Mesodermal cell (in vitro differentiated cells): ENCODE results near the gene SLC15A3.
A peak's percentile ranks its signal among the peaks of the same experiment; 100 is the strongest.

ENCODE experiments used
- H3K27ac ChIP-seq: 2 replicates; pipeline ENCODE4 v1.7.0; 2013; ENCODE audit warnings: mild to moderate bottlenecking, low read depth, low read length, moderate library complexity; ENCODE audit not compliant: severe bottlenecking
- H3K36me3 ChIP-seq: 2 replicates; pipeline ENCODE4 v1.7.1; 2013; ENCODE audit warnings: mild to moderate bottlenecking, low read length, moderate library complexity; ENCODE audit not compliant: control insufficient read depth, insufficient read depth
- H3K4me1 ChIP-seq: one replicate; pipeline ENCODE4 v1.7.1; 2013; ENCODE audit warnings: mild to moderate bottlenecking, low read length; ENCODE audit not compliant: insufficient read depth, control insufficient read depth, poor library complexity, severe bottlenecking
- H3K4me3 ChIP-seq: 2 replicates; pipeline ENCODE4 v1.7.0; 2013; ENCODE audit warnings: low read length, control low read depth, mild to moderate bottlenecking; ENCODE audit not compliant: insufficient read depth, poor library complexity, severe bottlenecking; ENCODE audit errors: extremely low read depth
- H3K9me3 ChIP-seq: 2 replicates; pipeline ENCODE4 v1.7.1; 2013; ENCODE audit warnings: mild to moderate bottlenecking, low read length, moderate library complexity; ENCODE audit not compliant: control insufficient read depth
- WGBS, 2 experiments: methylation state at CpG; one replicate each; pipeline ENCODE4 v1.1.5; 2013; ENCODE audit warnings: missing lambda C conversion rate in 2 of 2; ENCODE audit not compliant: insufficient coverage in 2 of 2; 5-methylcytosine and 5-hydroxymethylcytosine counted together

Gene SLC15A3

DNA sequence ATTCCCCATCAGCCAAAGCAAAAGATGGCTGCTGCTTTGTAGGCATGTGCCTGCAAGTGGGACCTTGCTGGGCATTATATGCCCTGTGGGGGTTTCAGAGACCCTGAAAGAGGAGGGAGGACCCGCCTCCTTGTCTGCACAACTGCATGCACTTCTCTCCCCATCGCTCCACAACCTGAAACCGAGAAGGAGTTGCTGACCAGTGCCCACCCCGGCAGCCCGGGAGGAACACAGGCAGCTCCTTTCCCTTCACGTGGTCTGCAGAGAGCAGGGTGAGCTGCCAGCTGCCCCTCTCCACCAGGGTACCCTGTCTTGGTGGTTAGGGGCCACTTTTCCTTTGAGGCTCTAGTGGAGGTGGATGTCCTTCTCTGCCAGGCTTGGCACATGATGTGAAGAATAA, 29.1 kb downstream of the SLC15A3 start:
- H3K36me3 ChIP-seq: peaks cover 56% of the 10 kb centered on the region
- H3K4me3 ChIP-seq: no peak overlapping the region
- H3K9me3 ChIP-seq: no peaks in the 10 kb centered on the region
- WGBS, 2 experiments: 84 to 90% methylated on average over 2 to 4 of the region's 6 CpGs
- H3K27ac ChIP-seq: no peak overlapping the region
- H3K4me1 ChIP-seq: peaks cover 26% of the 10 kb centered on the region

DNA sequence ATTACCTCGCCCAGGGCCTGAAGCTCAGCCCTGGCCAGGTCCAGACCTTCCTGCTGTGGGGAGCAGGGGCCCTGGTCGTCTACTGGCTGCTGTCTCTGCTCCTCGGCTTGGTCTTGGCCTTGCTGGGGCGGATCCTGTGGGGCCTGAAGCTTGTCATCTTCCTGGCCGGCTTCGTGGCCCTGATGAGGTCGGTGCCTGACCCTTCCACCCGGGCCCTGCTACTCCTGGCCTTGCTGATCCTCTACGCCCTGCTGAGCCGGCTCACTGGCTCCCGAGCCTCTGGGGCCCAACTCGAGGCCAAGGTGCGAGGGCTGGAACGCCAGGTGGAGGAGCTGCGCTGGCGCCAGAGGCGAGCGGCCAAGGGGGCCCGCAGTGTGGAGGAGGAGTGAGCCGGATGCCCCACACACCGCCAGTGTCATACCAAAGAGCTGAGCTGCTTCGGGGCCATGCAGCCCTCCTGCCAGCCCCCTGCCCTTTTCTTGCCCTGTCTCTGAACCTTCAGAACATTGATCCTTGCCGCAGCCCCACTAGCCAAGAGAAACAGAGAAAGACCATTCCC, 30.1 kb downstream of the SLC15A3 start:
- Histone ChIP-seq H3K4me1 (peaks cover 26% of the 10 kb centered on the region), H3K36me3 (peaks cover 53% of the 10 kb centered on the region), H3K9me3 (no peaks in the 10 kb centered on the region), H3K27ac (no peak overlapping the region), H3K4me3 (no peak overlapping the region)
- WGBS, 2 experiments: 95 to 96% methylated on average over 22 of the region's 23 CpGs

DNA sequence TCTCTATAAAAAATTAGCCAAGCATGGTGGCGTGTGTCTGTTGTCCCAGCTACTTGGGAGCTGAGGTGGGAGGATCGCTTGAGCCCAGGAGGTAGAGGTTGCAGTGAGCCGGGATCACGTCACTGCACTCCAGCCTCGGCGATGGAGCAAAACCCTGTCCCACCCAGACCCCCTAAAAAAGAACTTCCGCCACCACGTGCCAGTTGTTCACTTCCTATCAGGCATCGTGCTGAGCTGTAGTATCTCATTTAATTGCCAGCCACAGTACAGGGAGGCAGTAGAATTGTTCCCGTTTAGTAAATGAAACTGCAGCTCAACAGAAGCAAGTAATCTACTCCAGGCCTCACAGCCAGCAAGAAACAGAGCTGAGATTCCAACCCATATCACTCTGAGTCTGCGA, 30.7 kb downstream of the SLC15A3 start:
- H3K4me1 ChIP-seq: peaks cover 26% of the 10 kb centered on the region
- no peak overlapping the region for H3K4me3 ChIP-seq
- H3K9me3 ChIP-seq: no peaks in the 10 kb centered on the region
- H3K36me3 ChIP-seq: peaks cover 53% of the 10 kb centered on the region
- no peak overlapping the region for H3K27ac ChIP-seq
- WGBS, 2 experiments: 92 to 95% methylated on average over 7 to 11 of the region's 11 CpGs

DNA sequence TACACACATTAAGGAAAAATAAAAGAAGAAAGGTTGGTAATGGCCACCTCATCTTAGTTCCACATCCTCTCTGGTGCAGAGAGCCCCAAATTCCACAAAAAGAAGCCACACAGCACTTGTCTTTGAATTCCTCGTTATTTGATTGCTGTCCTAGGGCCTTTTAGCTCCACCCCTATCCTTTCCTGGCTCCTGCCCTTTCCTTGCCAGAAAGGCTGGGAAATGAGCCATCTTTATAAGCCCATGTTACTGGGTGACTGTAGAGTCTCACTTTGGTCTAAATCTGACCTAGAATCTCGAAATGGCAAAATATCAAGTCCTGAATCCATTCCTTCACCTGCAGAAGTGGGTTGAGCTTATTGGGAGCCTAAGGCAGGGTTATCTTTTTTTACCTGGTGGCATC, 32.0 kb downstream of the SLC15A3 start:
- Histone ChIP-seq H3K27ac (no peak overlapping the region), H3K4me1 (peaks cover 21% of the 10 kb centered on the region)
- 79 to 100% methylated on average over 2 of the region's 2 CpGs for WGBS, 2 experiments

DNA sequence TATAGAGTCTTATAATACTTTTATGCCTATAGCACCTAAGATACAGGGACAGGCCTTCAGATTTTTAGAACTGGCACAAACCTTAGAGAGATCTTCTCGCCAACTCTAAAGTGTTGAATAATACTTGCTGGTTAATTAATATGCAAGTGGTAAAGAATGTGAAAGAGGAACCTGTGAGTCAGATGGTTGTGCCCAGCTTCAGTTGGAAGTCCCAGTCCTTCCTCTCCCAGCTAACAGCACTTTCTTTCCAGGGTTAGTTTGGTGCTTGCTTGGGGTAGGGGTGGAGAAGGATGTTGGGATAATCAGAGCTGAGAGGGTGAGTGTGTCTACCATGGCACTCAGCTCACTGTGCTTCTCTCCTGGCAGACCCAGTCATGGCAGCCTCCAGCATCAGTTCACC, 32.7 kb downstream of the SLC15A3 start:
- Histone ChIP-seq H3K4me3 (no peak overlapping the region), H3K36me3 (peaks cover 54% of the 10 kb centered on the region), H3K4me1 (peaks cover 21% of the 10 kb centered on the region), H3K27ac (no peak overlapping the region), H3K9me3 (no peaks in the 10 kb centered on the region)
- 100% methylated on average over 1 of the region's 1 CpG; no CpG with 5 or more reads in 1 of the 2 experiments for WGBS, 2 experiments

More for the DNA sequence above, 32.0 kb downstream of the SLC15A3 start:
- peaks cover 54% of the 10 kb centered on the region for H3K36me3 ChIP-seq
- no peak overlapping the region for H3K4me3 ChIP-seq
- H3K9me3 ChIP-seq: no peaks in the 10 kb centered on the region

DNA sequence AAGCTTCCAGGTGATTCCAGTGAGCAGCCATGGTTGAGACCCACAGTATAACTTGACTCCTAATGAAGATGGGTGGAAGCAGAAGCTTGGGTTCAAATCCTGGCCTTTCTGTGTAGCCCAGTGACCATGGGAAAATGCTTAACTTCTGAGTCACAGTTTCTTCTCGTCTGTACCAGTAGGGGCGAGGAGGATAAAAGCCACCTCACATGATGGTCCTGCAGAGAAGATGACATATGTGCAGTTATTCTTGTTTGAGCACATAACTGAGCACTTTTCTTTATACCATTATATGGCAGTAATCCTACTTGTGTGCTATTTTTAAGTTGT, 33.1 kb downstream of the SLC15A3 start:
- Histone ChIP-seq H3K27ac (no peak overlapping the region), H3K4me1 (peaks cover 18% of the 10 kb centered on the region), H3K9me3 (no peaks in the 10 kb centered on the region), H3K4me3 (no peak overlapping the region), H3K36me3 (peaks cover 54% of the 10 kb centered on the region)
- WGBS, 2 experiments: 78% methylated on average over 2 of the region's 2 CpGs; no CpG with 5 or more reads in 1 of the 2 experiments

DNA sequence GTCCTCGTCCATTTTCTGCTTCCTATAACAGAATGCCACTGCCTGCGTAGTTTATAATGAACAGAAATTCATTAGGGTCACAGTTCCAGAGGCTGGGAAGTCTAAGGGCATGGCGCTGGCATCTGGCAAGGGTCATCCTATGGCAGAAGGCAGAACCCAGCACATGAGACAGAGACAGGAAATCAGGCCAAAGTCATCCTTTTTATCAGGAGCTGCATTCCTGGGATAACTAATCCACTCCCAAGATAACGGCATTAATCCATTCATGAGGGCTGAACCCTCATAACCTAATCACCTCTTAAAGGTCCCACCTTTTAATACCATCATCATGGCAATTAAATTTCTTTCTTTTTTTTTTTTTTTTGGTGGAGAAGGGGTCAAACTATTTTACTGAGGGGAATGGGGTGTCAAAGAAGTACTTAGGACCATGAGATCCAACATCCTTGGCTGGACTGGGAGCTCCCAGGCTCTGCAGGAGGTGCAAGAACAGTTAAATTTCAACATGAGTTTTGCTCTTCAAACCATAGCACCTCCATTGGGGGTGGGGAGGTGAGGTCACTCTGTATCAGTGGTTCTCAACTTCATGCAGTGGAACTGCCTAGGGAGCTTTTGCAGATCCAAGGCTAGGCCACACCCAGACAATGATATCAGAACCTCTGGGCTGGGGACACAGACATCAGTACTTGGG, 33.6 kb downstream of the SLC15A3 start:
- Histone ChIP-seq H3K4me3 (no peak overlapping the region), H3K36me3 (peaks cover 54% of the 10 kb centered on the region), H3K27ac (no peak overlapping the region), H3K4me1 (peaks cover 16% of the 10 kb centered on the region), H3K9me3 (no peaks in the 10 kb centered on the region)
- WGBS, 2 experiments: 93% methylated on average over 3 to 4 of the region's 4 CpGs

DNA sequence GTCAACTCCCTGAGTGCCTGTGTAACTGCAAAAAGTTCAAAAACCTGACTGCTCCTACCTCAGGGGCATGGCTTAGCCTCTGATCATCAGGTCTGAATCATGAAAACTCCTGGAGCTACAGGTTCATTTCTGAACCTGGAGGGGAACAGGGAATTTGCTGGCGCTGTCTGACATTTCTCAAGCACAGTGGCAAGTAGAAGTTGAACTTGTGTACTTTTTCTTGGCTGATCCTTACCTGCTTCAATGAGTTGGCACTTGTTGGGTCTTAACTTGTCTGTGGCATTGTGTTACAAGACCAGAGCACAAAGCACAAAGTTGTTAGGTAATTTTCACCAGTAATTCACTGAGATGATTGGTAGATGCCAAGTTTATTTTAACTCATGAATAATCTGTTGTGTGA, 34.7 kb downstream of the SLC15A3 start:
- Histone ChIP-seq H3K36me3 (peaks cover 46% of the 10 kb centered on the region), H3K27ac (no peak overlapping the region), H3K4me3 (no peak overlapping the region), H3K4me1 (peaks cover 16% of the 10 kb centered on the region), H3K9me3 (no peaks in the 10 kb centered on the region)
- WGBS, 2 experiments: 86 to 92% methylated on average over 1 of the region's 1 CpG

DNA sequence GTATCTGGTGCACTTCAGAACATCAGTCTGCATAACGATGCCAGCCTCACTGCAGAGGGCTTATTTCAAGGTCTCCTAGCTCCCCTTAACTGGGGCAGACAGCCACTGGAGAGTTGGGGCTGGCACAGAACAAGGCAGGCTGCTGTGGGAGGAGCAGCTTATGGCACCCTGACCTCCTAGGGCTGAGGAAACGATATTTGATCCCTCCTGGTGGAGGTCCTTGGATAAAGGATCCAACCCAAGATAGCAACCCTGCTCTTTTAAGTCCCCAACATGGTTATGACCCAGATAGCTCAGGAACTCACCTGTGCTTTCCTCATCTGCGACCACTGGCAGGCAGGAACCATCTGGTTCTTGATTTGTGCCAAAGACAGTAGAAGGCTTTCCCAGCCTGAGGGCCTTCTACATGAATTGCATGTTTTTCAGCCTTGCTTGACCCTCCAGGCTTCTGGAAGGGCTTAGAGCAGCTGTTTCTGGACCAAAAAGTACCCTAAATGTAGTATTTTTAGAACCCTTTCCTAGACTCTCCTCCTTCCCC, 35.2 kb downstream of the SLC15A3 start:
- Histone ChIP-seq H3K36me3 (peaks cover 43% of the 10 kb centered on the region), H3K4me1 (peaks cover 16% of the 10 kb centered on the region), H3K4me3 (no peak overlapping the region), H3K9me3 (no peaks in the 10 kb centered on the region), H3K27ac (no peak overlapping the region)
- WGBS, 2 experiments: 88 to 89% methylated on average over 1 to 3 of the region's 3 CpGs

DNA sequence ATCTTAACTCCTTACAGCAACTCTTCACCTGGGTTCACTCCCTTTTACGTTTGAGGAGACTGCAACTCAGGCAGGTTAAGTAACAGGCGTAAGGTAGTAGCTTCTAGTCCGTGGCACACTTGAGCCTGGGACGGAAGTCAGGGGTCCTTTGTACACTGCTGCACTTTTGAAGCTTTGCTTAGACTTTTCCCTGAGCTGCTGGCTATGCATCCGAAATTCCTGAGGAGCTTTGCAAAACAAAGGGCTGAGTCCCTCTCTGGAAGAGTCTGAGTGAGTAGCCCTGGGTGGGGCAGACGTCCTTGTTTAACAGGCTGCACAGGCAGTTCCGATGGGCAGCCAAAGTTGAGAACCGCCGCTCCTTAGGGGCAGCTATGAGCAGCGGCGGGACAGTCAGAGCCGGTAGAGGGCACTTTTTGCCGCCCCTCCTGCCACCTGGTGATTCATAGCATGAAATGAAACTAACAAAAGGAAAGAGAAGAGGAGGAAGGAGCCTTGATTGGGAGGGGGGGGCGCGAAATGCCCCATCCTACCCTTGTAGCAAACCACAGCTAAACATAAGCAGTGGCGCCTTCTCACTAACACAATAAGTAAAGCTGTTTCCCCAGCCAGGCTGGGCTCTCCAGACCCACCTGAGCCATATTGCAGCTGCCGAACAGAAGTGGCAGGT, 36.6 kb downstream of the SLC15A3 start:
- peaks cover 16% of the 10 kb centered on the region for H3K4me1 ChIP-seq
- H3K27ac ChIP-seq: peak overlapping the region; percentile 67
- H3K36me3 ChIP-seq: peaks cover 30% of the 10 kb centered on the region
- H3K9me3 ChIP-seq: no peaks in the 10 kb centered on the region
- H3K4me3 ChIP-seq: peak overlapping the region; percentile 78
- 10 to 11% methylated on average over 10 to 12 of the region's 17 CpGs for WGBS, 2 experiments
